Activated CD4-positive, alpha-beta memory T cell treated with anti-CD3 and anti-CD28 coated beads for 36 hours (primary cell): ENCODE data around the gene CPA5. TPM values are rescaled to one million over a fixed set of nuclear protein-coding genes. Genes with fewer than 3 reads are reported as not detected.

Source experiments
- CTCF ChIA-PET: fragments of 350-600 bp; sonication (Branson Sonifier 250); formaldehyde crosslinking; loops from one replicate; lab custom pipeline; 2021; ENCODE audit warnings: antibody characterized with exemption, inconsistent platforms; lab: Charles Lee
- POLR2A ChIA-PET: fragments of 350-600 bp; sonication (Branson Sonifier 250); formaldehyde crosslinking; loops from one replicate; lab custom pipeline; 2021; ENCODE audit warnings: antibody characterized with exemption; lab: Charles Lee
- DNase-seq: peaks from one replicate; pipeline ENCODE4 v3.0.0-alpha.2; 2020
- H3K27ac Mint-ChIP-seq: one replicate; pipeline ENCODE4 v1.8.0; 2021; ENCODE audit warnings: mixed read lengths
- H3K27me3 Mint-ChIP-seq: one replicate; pipeline ENCODE4 v1.8.0; 2021; ENCODE audit warnings: mixed read lengths
- H3K36me3 Mint-ChIP-seq: one replicate; pipeline ENCODE4 v1.8.0; 2021; ENCODE audit warnings: mixed read lengths
- H3K4me1 Mint-ChIP-seq: one replicate; pipeline ENCODE4 v1.8.0; 2021; ENCODE audit warnings: low read depth, mixed read lengths
- H3K4me3 Mint-ChIP-seq: one replicate; pipeline ENCODE4 v1.8.0; 2021; ENCODE audit warnings: mild to moderate bottlenecking, mixed read lengths
- H3K9me3 Mint-ChIP-seq: one replicate; pipeline ENCODE4 v1.8.0; 2021; ENCODE audit warnings: mixed read lengths
- intact Hi-C: fragments of 100-400 bp; cut with micrococcal nuclease; formaldehyde crosslinking; loops from one replicate; pipeline ENCODE4 v1.15.1; 2023
- total RNA-seq, 2 experiments: library from RNA; stranded (reverse); gene quantifications; one replicate each; pipeline ENCODE4 v1.2.3, GENCODE V29; 2021

The CPA5 gene
- total RNA-seq, 2 experiments from 2014 or later, result 0.15 TPM; not detected in 1

- CTCF ChIA-PET, result no interaction called here
- Mint-ChIP-seq H3K9me3 (no peaks in the 10 kb centered on the region), H3K27me3 (no peaks in the 10 kb centered on the region), H3K36me3 (no peaks in the 10 kb centered on the region), H3K27ac (no peak overlapping the region), H3K4me3 (no peak overlapping the region), H3K4me1 (peaks cover 3% of the 10 kb centered on the region)
- intact Hi-C loops, result no loop called here
- POLR2A ChIA-PET, result no interaction called here
- no peak for DNase-seq
Observed at GRCh38 chr7:130338233-130338632, 6.4 kb upstream of the CPA5 start.

DNA sequence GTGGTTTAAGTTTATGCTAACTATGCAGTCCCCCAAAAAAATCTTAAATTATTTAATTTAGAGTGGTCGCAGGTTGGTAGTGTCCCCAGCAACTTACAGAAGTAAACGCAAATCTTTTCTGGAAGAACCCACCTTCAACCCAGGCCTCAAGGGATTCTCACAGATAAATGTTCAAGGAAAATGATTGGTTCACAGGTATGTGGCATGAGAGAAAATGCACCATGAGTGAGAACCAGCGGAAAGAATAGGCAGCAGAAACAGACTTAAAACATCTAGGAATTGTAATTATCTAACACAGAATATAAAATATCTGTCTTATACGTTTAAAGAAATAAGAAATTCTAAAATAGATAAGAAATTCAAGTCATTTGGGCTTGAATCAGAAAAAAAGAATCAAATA, 2.7 kb upstream of the CPA5 start:
- CTCF ChIA-PET, result no interaction called here
- DNase-seq, result no peak
- Mint-ChIP-seq H3K9me3 (no peaks in the 10 kb centered on the region), H3K27ac (no peak overlapping the region), H3K4me1 (no peaks in the 10 kb centered on the region), H3K4me3 (no peak overlapping the region), H3K36me3 (no peaks in the 10 kb centered on the region), H3K27me3 (peaks cover 3% of the 10 kb centered on the region)
- POLR2A ChIA-PET, result no interaction called here
- intact Hi-C loops, result no loop called here

DNA sequence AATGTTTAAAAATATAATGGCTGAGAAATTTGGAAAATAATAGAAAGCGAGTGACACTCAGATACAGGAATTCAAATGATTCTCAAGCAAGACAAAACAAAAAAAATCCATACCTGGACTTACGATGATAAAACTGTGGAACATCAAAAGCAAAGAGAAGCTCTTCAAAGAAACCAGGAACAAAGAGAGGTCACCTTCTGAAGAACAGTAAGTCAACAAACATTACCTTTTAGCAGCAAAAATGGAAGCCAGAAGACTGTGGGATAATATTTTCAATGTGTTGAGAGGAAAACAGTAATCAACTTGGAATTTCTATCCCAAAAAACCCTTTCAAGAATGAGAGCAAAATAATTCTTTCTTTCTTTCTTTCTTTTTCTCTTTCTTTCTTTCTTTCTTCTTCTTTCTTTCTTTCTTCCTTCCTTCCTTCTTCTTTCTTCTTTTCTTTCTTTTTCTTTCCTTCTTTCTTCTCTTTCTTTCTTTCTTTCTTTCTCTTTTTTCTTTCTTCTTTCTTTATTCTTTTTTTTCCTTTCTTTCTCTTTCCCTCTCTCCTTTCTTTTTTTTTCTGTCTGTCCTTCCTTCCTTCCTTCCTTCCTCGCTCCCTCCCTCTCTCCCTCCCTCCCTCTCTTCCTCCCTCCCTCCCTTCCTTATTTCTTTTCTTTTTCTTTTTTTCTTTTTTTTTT, 1.8 kb upstream of the CPA5 start:
- H3K27ac Mint-ChIP-seq, result no peak overlapping the region
- H3K27me3 Mint-ChIP-seq, result peaks cover 5% of the 10 kb centered on the region
- no peaks in the 10 kb centered on the region for H3K9me3 Mint-ChIP-seq
- ChIA-PET CTCF (no interaction called here), POLR2A (no interaction called here)
- DNase-seq, result no peak
- H3K4me1 Mint-ChIP-seq, result no peaks in the 10 kb centered on the region
- no peak overlapping the region for H3K4me3 Mint-ChIP-seq
- H3K36me3 Mint-ChIP-seq, result no peaks in the 10 kb centered on the region
- intact Hi-C loops, result no loop called here

DNA sequence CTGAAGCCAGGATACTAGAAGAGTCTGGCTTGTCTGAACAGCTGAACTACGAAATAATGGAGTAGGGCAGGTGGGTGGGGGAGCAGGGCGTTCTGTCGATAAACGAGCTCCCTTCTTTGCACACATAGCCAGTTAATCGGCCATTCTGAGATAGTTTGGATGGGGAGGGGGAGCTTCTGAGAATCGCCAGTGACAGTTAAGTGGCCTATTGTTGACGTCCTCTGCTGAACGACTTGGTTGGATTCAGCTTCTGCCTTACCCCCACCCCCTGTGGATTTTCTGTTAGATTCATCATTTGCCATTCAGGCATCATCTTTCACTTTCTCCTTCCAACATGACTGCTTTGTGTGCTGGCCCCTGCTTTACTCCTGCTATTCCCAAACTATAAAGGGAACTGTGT, 520 bp downstream of the CPA5 start:
- CTCF ChIA-PET, result no interaction called here
- peaks cover 4% of the 10 kb centered on the region for H3K4me1 Mint-ChIP-seq
- H3K9me3 Mint-ChIP-seq, result no peaks in the 10 kb centered on the region
- H3K4me3 Mint-ChIP-seq, result no peak overlapping the region
- POLR2A ChIA-PET, result no interaction called here
- no peaks in the 10 kb centered on the region for H3K36me3 Mint-ChIP-seq
- intact Hi-C loops, result no loop called here
- H3K27me3 Mint-ChIP-seq, result peaks cover 10% of the 10 kb centered on the region
- H3K27ac Mint-ChIP-seq, result no peak overlapping the region
- DNase-seq, result no peak

GRCh38 chr7:130345725-130346124, 1.1 kb downstream of the CPA5 start:
- CTCF ChIA-PET, result no interaction called here
- intact Hi-C loops, result no loop called here
- H3K36me3 Mint-ChIP-seq, result no peaks in the 10 kb centered on the region
- peaks cover 9% of the 10 kb centered on the region for H3K4me1 Mint-ChIP-seq
- no peaks in the 10 kb centered on the region for H3K9me3 Mint-ChIP-seq
- no peak for DNase-seq
- H3K27me3 Mint-ChIP-seq, result peaks cover 13% of the 10 kb centered on the region
- no peak overlapping the region for H3K4me3 Mint-ChIP-seq
- no peak overlapping the region for H3K27ac Mint-ChIP-seq
- POLR2A ChIA-PET, result no interaction called here

DNA sequence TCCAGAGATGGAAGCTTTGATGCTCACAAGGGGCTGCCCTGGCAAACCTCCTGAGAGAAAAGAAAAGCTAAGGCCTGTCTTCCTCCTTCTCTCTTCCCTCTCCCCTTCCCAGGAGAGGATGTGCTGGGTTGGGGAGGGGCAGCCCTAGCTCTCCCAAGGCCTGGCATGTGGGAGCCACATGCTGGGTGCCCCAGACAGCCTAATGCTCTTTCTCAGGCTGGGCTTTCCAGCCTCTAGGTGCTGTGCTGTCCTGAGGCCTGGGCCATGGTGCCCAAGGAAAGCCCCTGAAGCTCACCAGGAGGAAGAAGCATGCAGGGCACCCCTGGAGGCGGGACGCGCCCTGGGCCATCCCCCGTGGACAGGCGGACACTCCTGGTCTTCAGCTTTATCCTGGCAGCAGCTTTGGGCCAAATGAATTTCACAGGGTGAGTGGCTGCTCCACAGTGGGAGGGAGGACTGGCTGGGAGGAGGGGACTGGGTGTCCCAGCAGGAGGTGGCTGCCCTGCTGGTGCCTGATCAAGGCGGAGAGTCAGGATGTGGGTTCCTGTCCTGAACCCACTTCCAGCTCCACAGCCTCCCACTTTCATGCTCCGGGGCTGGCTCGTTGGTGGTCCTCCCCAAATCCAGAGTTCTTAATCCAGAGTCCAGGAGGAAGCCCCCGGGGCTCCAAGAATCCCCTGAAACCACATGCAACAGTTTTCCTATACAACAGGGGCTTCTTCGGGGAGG, 1.7 kb downstream of the CPA5 start:
- DNase-seq, result no peak
- CTCF ChIA-PET, result no interaction called here
- intact Hi-C loops, result no loop called here

GRCh38 chr7:130346941-130347340, 2.3 kb downstream of the CPA5 start:
- Mint-ChIP-seq H3K4me3 (no peak overlapping the region), H3K9me3 (no peaks in the 10 kb centered on the region), H3K36me3 (no peaks in the 10 kb centered on the region), H3K27me3 (peaks cover 18% of the 10 kb centered on the region), H3K27ac (no peak overlapping the region), H3K4me1 (peaks cover 18% of the 10 kb centered on the region)
- CTCF ChIA-PET, result no interaction called here
- DNase-seq, result no peak
- POLR2A ChIA-PET, result no interaction called here
- intact Hi-C loops, result no loop called here

More for the DNA sequence above, 1.7 kb downstream of the CPA5 start:
- Mint-ChIP-seq H3K9me3 (no peaks in the 10 kb centered on the region), H3K27me3 (peaks cover 16% of the 10 kb centered on the region), H3K4me1 (peaks cover 16% of the 10 kb centered on the region), H3K27ac (no peak overlapping the region), H3K4me3 (no peak overlapping the region), H3K36me3 (no peaks in the 10 kb centered on the region)
- POLR2A ChIA-PET, result no interaction called here

- ChIA-PET POLR2A (no interaction called here), CTCF (interaction anchor here (1.5 kb wide), 1 partner anchor 107 kb away, joined by 3 read pairs; no protein-coding TSS in a partner anchor)
- no peak for DNase-seq
- Mint-ChIP-seq H3K4me1 (peaks cover 18% of the 10 kb centered on the region), H3K4me3 (no peak overlapping the region), H3K36me3 (no peaks in the 10 kb centered on the region), H3K9me3 (no peaks in the 10 kb centered on the region), H3K27me3 (peaks cover 24% of the 10 kb centered on the region), H3K27ac (peak overlapping the region; percentile 24)
- intact Hi-C loops, result no loop called here
Observed at GRCh38 chr7:130349911-130350782, 5.5 kb downstream of the CPA5 start.

DNA sequence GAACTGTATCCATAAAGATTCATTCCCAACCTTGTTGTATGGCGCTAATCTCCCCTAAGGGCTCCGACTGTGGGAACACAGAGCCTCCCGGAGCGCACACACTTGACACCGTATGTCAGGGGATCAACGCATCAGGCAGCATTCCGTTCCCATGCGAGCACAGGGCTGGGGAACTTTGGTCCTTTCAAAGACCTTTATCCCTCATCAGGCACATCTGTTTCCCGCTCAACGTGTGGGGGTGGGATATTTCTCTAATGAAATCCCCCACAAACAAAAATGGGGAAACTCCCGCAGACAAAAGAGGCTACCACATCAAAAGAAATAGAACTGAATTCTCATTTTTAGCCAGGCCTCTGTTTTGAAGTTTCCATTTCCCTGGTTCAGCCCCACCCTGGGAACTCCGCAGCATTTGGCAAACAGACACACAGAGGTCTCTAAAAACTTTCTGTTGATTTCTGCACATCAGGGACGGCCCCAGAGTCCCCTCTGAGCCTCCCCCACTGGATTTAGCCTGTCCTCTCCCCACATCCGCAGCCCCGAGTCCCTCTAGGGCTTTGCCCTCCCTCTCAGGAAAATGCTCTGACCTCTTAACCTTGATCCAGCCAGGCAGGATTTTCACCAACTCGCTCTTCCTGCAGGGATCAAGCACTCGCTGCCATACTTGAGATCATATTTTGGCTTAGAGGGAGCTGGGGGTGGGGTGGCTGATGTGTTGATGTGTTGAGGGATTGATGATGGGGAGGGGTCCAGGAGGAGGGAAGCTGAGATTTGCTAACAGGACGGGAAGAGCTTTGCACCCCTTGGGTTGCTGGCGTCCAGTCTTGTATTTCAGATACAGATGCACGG, 6.6 kb downstream of the CPA5 start:
- POLR2A ChIA-PET, result interaction anchor here (0.6 kb wide), 1 partner anchor 1354 kb away, joined by 4 read pairs; no protein-coding TSS in a partner anchor
- H3K4me1 Mint-ChIP-seq, result peaks cover 18% of the 10 kb centered on the region
- intact Hi-C loops, result loop anchor here (1.0 kb wide), 1 partner anchor 74 kb away; no protein-coding TSS in a partner anchor
- H3K9me3 Mint-ChIP-seq, result no peaks in the 10 kb centered on the region
- no peaks in the 10 kb centered on the region for H3K36me3 Mint-ChIP-seq
- peak; percentile 47 for DNase-seq
- peak overlapping the region; percentile 24 for H3K27ac Mint-ChIP-seq
- H3K27me3 Mint-ChIP-seq, result peaks cover 24% of the 10 kb centered on the region
- H3K4me3 Mint-ChIP-seq, result no peak overlapping the region
- CTCF ChIA-PET, result interaction anchor here (1.5 kb wide), 1 partner anchor 108 kb away, joined by 3 read pairs; no protein-coding TSS in a partner anchor

GRCh38 chr7:130351791-130352090, 7.1 kb downstream of the CPA5 start:
- Mint-ChIP-seq H3K36me3 (no peaks in the 10 kb centered on the region), H3K4me1 (peaks cover 18% of the 10 kb centered on the region), H3K27me3 (peaks cover 24% of the 10 kb centered on the region), H3K27ac (no peak overlapping the region), H3K9me3 (no peaks in the 10 kb centered on the region), H3K4me3 (no peak overlapping the region)
- DNase-seq, result no peak
- ChIA-PET CTCF (no interaction called here), POLR2A (interaction anchor here (0.6 kb wide), 1 partner anchor 1354 kb away, joined by 4 read pairs; no protein-coding TSS in a partner anchor)
- intact Hi-C loops, result loop anchor here (1.0 kb wide), 1 partner anchor 74 kb away; no protein-coding TSS in a partner anchor
